Renal pelvis (tissue), 4 donors: Measurements from ENCODE around the gene PLB1. TPM values are rescaled to one million over a fixed set of nuclear protein-coding genes. Genes with fewer than 3 reads are reported as not detected.

Source experiments
- DNase-seq: peaks from one replicate; pipeline ENCODE4 v3.0.0-alpha.2; 2013
- polyA plus RNA-seq, 3 donors: library from polyadenylated mRNA; unstranded; fragments of 120-200 nt; gene quantifications; one replicate each; pipeline ENCODE4 v1.2.1, GENCODE V29; 2013; ENCODE audit not compliant: insufficient read length in 3 of 3

Gene PLB1
- polyA plus RNA-seq, 3 donors: 1.1 to 1.6 (median 1.3) TPM

GRCh38 chr2:28610583-28611201, 114.8 kb downstream of the PLB1 start:
- no peak for DNase-seq

- no peak for DNase-seq
Observed at GRCh38 chr2:28612131-28612812, 116.4 kb downstream of the PLB1 start.

- no peak for DNase-seq
Observed at GRCh38 chr2:28613186-28613585, 117.3 kb downstream of the PLB1 start.

GRCh38 chr2:28613633-28614501, 118.0 kb downstream of the PLB1 start:
- no peak for DNase-seq

- DNase-seq: no peak
Observed at GRCh38 chr2:28615706-28616105, 119.8 kb downstream of the PLB1 start.

- no peak for DNase-seq
Observed at GRCh38 chr2:28616396-28616999, 120.6 kb downstream of the PLB1 start.

GRCh38 chr2:28617502-28618184, 121.8 kb downstream of the PLB1 start:
- no peak for DNase-seq

GRCh38 chr2:28618221-28619141, 122.6 kb downstream of the PLB1 start:
- DNase-seq: no peak

GRCh38 chr2:28619213-28620196, 123.6 kb downstream of the PLB1 start:
- DNase-seq: no peak

- no peak for DNase-seq
Observed at GRCh38 chr2:28620291-28620793, 124.5 kb downstream of the PLB1 start.

- DNase-seq: no peak
Observed at GRCh38 chr2:28620801-28621171, 124.9 kb downstream of the PLB1 start.

GRCh38 chr2:28621172-28622100, 125.6 kb downstream of the PLB1 start:
- no peak for DNase-seq

GRCh38 chr2:28622101-28622499, 126.2 kb downstream of the PLB1 start:
- DNase-seq: no peak

- DNase-seq: no peak
Observed at GRCh38 chr2:28623582-28624405, 127.9 kb downstream of the PLB1 start.

GRCh38 chr2:28624436-28624792, 128.6 kb downstream of the PLB1 start:
- DNase-seq: no peak

- DNase-seq: no peak
Observed at GRCh38 chr2:28624793-28625701, 129.2 kb downstream of the PLB1 start.
